NCI-H128 (cell line): ENCODE results near the gene CARS2.
"Not testable (repeated sequence)": the region's sequence is repeated elsewhere in the genome, so short reads cannot be mapped to it uniquely, and the experiment has no call there.

Experiments
- DNase-seq: peaks from one replicate; lab custom pipeline; 2025; ENCODE audit not compliant: unreplicated experiment; lab: John Stamatoyannopoulos, UW

The CARS2 gene

GRCh38 chr13:110638814-110639806 is 66.8 kb downstream of the CARS2 start:
- no peak for DNase-seq

DNA sequence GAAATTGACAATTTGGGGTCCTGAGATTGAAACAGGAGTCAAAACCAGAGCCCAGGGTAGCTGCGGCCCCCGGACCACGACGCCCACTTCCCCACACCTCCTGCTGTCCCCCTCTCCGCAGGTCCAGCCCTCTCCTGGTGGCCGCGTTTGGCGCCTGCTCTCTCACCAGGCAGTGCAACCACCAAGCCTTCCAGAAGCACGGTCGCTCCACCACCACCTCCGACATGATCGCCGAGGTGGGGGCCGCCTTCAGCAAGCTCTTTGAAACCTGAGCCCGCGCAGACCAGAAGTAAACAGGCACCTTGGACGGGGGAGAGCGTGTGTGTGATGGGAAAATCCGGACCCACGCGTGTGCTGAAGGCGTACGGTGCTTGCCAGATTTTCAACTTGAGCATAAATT is 67.7 kb downstream of the CARS2 start:
- DNase-seq, result no peak

- DNase-seq, result no peak
Observed at GRCh38 chr13:110637747-110638146, 68.2 kb downstream of the CARS2 start.

- DNase-seq, result no peak
Observed at GRCh38 chr13:110637275-110637674, 68.6 kb downstream of the CARS2 start.

DNA sequence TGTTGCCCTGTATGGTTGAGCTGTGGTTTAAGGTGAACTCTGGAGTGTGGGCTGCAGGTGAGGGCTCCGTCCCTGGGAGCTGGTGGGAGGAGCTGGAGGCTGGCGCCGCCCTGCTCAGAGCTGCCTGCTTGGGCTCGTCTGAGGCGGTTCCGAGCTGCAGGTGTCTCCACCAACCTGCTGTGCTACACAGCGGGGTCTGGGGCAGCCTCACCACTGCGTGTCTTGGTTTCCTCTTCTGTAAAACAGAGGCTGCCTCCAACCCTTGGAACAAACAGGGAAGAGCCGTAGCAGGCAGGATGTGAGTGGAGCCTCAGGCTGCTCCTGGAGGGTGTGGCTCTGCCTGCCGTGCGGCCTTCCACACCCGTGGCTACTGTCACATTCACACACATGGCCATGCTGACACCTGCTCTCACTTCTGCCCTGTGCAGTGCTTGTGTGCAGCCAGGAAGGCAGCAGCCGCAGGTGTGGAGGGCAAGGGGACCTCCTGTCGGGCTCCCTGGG is 69.2 kb downstream of the CARS2 start:
- DNase-seq, result no peak

DNA sequence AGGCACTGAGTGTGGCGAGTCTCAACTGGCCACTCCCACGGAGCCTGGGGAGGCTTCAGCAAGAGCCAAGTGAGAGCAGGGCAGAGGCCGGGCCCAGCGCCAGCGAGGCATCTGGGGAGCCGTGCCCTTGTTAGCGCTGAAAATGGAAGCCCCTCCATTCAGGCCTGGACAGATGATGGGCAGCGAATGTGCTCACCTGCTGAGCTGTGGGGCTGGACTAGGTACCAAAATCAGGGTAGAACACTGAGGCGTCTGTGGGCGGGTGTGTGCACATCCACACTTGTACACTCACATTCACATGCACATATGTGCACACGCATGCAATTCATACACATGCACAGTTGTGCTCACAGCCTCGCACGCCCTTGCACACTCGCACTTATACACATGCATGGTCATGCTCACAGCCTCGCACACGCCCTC is 69.9 kb downstream of the CARS2 start:
- no peak for DNase-seq

DNA sequence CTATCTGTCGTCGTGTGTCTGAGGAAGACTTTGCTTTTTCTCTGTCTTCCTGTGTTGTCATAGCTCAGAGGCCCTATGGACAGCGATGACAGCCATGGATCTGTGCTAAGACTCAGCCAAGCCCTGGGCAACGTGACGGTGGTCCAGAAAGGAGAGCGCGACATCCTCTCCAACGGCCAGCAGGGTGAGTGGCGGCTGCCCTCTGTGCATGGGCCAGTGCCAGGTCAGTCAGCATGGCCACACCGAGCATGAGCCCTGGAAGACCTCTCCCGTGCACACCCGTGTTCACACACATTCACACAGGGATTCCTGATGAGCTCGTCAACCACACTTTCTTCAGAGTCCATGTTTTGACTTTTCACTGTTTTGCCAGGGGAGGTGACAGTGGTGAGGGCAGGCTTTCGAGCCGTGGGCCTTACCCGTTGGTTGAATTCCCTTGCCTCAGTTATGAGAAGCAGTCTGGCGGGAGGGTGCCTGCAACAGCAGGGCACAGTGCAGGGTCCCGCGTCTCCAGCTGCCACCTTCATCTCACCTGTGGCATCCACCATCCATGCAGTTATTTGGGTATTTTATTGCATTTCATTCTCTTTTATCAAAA is 70.4 kb downstream of the CARS2 start:
- no peak for DNase-seq

GRCh38 chr13:110634558-110634957 is 71.4 kb downstream of the CARS2 start:
- no peak for DNase-seq

GRCh38 chr13:110633776-110634175 is 72.1 kb downstream of the CARS2 start:
- no peak for DNase-seq

GRCh38 chr13:110632255-110632654 is 73.7 kb downstream of the CARS2 start:
- DNase-seq, result not testable (repeated sequence)

GRCh38 chr13:110630566-110631119 is 75.3 kb downstream of the CARS2 start:
- no peak for DNase-seq

DNA sequence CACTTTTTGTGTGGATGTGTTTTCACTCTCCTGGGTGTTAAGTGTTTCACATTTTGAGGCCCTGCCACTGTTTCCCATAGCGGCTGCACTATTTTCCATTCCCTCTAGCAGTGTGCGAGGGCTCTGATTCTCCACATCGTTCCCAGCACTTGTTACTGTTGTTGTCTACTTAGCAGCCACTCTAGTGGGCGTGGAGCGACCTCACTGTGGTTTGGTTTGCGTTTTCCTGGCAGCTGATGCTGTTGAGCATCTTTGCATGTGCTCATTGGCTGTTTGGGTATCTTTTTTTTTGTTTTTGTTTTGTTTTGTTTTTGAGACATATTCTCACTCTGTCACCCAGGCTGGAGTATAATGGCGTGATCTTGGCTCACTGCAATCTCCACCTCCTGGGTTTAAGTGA is 76.2 kb downstream of the CARS2 start:
- no peak for DNase-seq

GRCh38 chr13:110628952-110629701 is 76.8 kb downstream of the CARS2 start:
- no peak for DNase-seq

- no peak for DNase-seq
Observed at GRCh38 chr13:110628477-110628793, 77.5 kb downstream of the CARS2 start.

DNA sequence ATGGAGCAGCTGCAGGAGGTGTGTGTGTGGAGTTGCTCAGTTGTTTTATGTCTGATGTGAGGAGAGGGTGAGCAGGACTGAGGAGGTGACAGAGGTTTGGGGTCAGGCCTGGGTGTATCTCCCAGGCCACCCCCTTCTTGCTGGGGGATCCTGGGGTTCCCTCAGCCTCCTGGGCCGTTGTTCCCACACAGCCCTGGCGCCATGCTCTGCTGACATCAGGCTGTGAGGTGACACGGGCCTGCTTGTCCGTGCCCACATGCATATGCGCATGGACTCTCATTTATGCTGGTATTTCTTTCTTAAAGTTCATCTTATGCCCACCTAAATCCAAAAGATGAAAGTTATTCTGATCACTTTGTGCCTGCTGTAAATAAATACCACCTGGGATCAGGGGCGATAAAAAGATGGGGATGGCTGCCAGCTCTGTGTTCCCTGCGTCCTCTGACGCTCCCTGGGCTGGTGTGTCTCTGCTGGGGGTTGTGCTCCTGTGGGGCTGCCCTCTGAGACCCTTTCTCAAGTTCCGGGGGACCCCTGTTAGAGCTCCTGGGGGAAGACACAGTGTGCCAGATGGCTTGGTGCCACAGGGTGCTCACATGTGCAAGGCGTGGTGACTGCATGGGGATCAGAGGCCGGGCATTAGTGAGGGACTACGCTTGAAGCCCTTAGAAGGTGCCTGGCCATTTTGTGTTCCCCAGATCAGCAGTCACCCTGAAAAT is 78.0 kb downstream of the CARS2 start:
- no peak for DNase-seq

- no peak for DNase-seq
Observed at GRCh38 chr13:110627351-110627750, 78.6 kb downstream of the CARS2 start.

GRCh38 chr13:110626521-110626920 is 79.4 kb downstream of the CARS2 start:
- DNase-seq, result no peak

- DNase-seq, result no peak
Observed at GRCh38 chr13:110625771-110626321, 80.1 kb downstream of the CARS2 start.

- no peak for DNase-seq
Observed at GRCh38 chr13:110624766-110625756, 80.9 kb downstream of the CARS2 start.
